Natural killer cell (primary cell): ENCODE results near the gene ARGLU1. TPM values are rescaled to one million over a fixed set of nuclear protein-coding genes. Genes with fewer than 3 reads are reported as not detected.

Experiments
- ATAC-seq, 3 donors: fragments of 150-1000 bp in 2 of 3; fragments of 200-7000 bp in 1 of 3; cut with Tn5 transposase; 1 replicate in 1 of 3; 2 replicates in 2 of 3; pipeline ENCODE4 v1.10.0; 2021; ENCODE audit warnings: mild to moderate bottlenecking in 2 of 3, moderate library complexity in 2 of 3
- DNase-seq, 2 donors: peaks; one replicate each; pipeline versions ENCODE4 v3.0.0 to v3.0.0-alpha.2; 2013 to 2021; ENCODE audit warnings: mixed read lengths in 1 of 2
- H3K27ac ChIP-seq: one replicate; pipeline ENCODE4 v1.5.1; 2013; ENCODE audit warnings: mild to moderate bottlenecking, low read length
- H3K27me3 ChIP-seq: one replicate; pipeline ENCODE4 v1.6.1; 2013; ENCODE audit warnings: low read length; ENCODE audit not compliant: control insufficient read depth, insufficient read depth
- H3K36me3 ChIP-seq: one replicate; pipeline ENCODE4 v1.6.1; 2013; ENCODE audit warnings: low read length; ENCODE audit not compliant: control insufficient read depth, insufficient read depth
- H3K4me1 ChIP-seq: one replicate; pipeline ENCODE4 v1.6.1; 2013; ENCODE audit warnings: low read length; ENCODE audit not compliant: control insufficient read depth, insufficient read depth
- H3K4me3 ChIP-seq: one replicate; pipeline ENCODE4 v1.5.1; 2013; ENCODE audit warnings: low read length
- H3K9me3 ChIP-seq: one replicate; pipeline ENCODE4 v1.6.1; 2013; ENCODE audit warnings: low read length; ENCODE audit not compliant: control insufficient read depth, insufficient read depth
- H3K27ac Mint-ChIP-seq, 2 donors: one replicate each; pipeline ENCODE4 v1.8.0; 2022; ENCODE audit warnings: mild to moderate bottlenecking in 2 of 2, mixed read lengths in 2 of 2, moderate library complexity in 1 of 2
- H3K27me3 Mint-ChIP-seq, 2 donors: one replicate each; pipeline ENCODE4 v1.8.0; 2022; ENCODE audit warnings: low read depth in 2 of 2, mixed read lengths in 2 of 2
- H3K36me3 Mint-ChIP-seq: one replicate; pipeline ENCODE4 v1.8.0; 2022; ENCODE audit warnings: mixed read lengths
- H3K4me1 Mint-ChIP-seq, 2 donors: one replicate each; pipeline ENCODE4 v1.8.0; 2022; ENCODE audit warnings: mixed read lengths in 2 of 2
- H3K4me3 Mint-ChIP-seq: one replicate; pipeline ENCODE4 v1.8.0; 2022; ENCODE audit warnings: mild to moderate bottlenecking, moderate library complexity, mixed read lengths
- H3K9me3 Mint-ChIP-seq, 2 donors: one replicate each; pipeline ENCODE4 v1.8.0; 2022; ENCODE audit warnings: mixed read lengths in 2 of 2
- CTCF ChIP-seq: fragments of 200-600 bp; IDR thresholded peaks from one replicate; pipeline ENCODE4 v1.8.0; 2022; ENCODE audit warnings: antibody characterized with exemption
- WGBS: methylation state at CpG from one replicate; pipeline ENCODE4 v1.1.7; 2013; ENCODE audit warnings: missing lambda C conversion rate; ENCODE audit not compliant: insufficient coverage; 5-methylcytosine and 5-hydroxymethylcytosine counted together
- intact Hi-C: fragments of 100-400 bp; cut with micrococcal nuclease; formaldehyde crosslinking; loops from one replicate; pipeline ENCODE4 v1.14.2; 2022
- total RNA-seq, 4 donors: library from RNA; stranded (reverse); fragments of 120-200 nt in 1 of 4; gene quantifications; one replicate each; pipeline versions ENCODE4 v1.2.3 to v1.2.4, GENCODE V29; 2013 to 2022

Gene ARGLU1
- total RNA-seq, 3 donors from 2014 or later (not counting 1 experiment from before 2014, with no cell fraction given): 158 to 179 (median 161) TPM

GRCh38 chr13:106514928-106515634, 52.9 kb downstream of the ARGLU1 start:
- Histone ChIP-seq H3K4me1 (no peaks in the 10 kb centered on the region), H3K4me3 (no peak overlapping the region), H3K9me3 (no peaks in the 10 kb centered on the region), H3K27ac (no peak overlapping the region), H3K36me3 (no peaks in the 10 kb centered on the region), H3K27me3 (peaks cover 2% of the 10 kb centered on the region)
- DNase-seq (no peak), ATAC-seq (no peak)
- Mint-ChIP-seq H3K9me3 (no peaks in the 10 kb centered on the region), H3K27ac (no peak overlapping the region), H3K4me1 (no peaks in the 10 kb centered on the region), H3K36me3 (no peaks in the 10 kb centered on the region), H3K4me3 (no peak overlapping the region), H3K27me3 (peaks cover 10 to 28% of the 10 kb centered on the region in 2 donors)
- intact Hi-C loops: no loop called here
- no peak for TF ChIP-seq CTCF
- 93% methylated on average over 15 of the region's 15 CpGs for WGBS

GRCh38 chr13:106513025-106513983, 54.6 kb downstream of the ARGLU1 start:
- TF ChIP-seq CTCF: no peak
- intact Hi-C loops: no loop called here
- WGBS: 80% methylated on average over 7 of the region's 8 CpGs
- peaks cover 2% of the 10 kb centered on the region for H3K27me3 ChIP-seq
- no peaks in the 10 kb centered on the region for H3K4me1 ChIP-seq
- Mint-ChIP-seq H3K4me1 (no peaks in the 10 kb centered on the region), H3K4me3 (no peak overlapping the region), H3K27me3 (peaks cover 10 to 28% of the 10 kb centered on the region in 2 donors), H3K9me3 (no peaks in the 10 kb centered on the region), H3K27ac (no peak overlapping the region), H3K36me3 (no peaks in the 10 kb centered on the region)
- H3K27ac ChIP-seq: no peak overlapping the region
- ATAC-seq (no peak), DNase-seq (no peak)
- H3K4me3 ChIP-seq: no peak overlapping the region
- H3K9me3 ChIP-seq: no peaks in the 10 kb centered on the region
- no peaks in the 10 kb centered on the region for H3K36me3 ChIP-seq

GRCh38 chr13:106507560-106508274, 60.2 kb downstream of the ARGLU1 start:
- Histone ChIP-seq H3K4me1 (no peaks in the 10 kb centered on the region), H3K9me3 (no peaks in the 10 kb centered on the region), H3K27me3 (no peaks in the 10 kb centered on the region), H3K27ac (no peak overlapping the region), H3K36me3 (no peaks in the 10 kb centered on the region), H3K4me3 (no peak overlapping the region)
- H3K4me1 Mint-ChIP-seq: no peaks in the 10 kb centered on the region
- no peaks in the 10 kb centered on the region for H3K36me3 Mint-ChIP-seq
- H3K4me3 Mint-ChIP-seq: no peak overlapping the region
- ATAC-seq (peak in 1 of 3 donors; percentile 49), DNase-seq (no peak)
- intact Hi-C loops: no loop called here
- H3K27ac Mint-ChIP-seq: no peak overlapping the region
- no peak for TF ChIP-seq CTCF
- no peaks in the 10 kb centered on the region for H3K9me3 Mint-ChIP-seq
- peaks cover 5 to 23% of the 10 kb centered on the region in 2 donors for H3K27me3 Mint-ChIP-seq
- WGBS: 36% methylated on average over 10 of the region's 11 CpGs
